ENCODE data around the gene KNDC1.
"Not testable (repeated sequence)": the region's sequence is repeated elsewhere in the genome, so short reads cannot be mapped to it uniquely, and the experiment has no call there.

- not testable (repeated sequence) for TF ChIP-seq EZH2 (IDR thresholded peaks at IDR 0.05; ENCODE audit: low read length)
- TF ChIP-seq, protein P1, sequence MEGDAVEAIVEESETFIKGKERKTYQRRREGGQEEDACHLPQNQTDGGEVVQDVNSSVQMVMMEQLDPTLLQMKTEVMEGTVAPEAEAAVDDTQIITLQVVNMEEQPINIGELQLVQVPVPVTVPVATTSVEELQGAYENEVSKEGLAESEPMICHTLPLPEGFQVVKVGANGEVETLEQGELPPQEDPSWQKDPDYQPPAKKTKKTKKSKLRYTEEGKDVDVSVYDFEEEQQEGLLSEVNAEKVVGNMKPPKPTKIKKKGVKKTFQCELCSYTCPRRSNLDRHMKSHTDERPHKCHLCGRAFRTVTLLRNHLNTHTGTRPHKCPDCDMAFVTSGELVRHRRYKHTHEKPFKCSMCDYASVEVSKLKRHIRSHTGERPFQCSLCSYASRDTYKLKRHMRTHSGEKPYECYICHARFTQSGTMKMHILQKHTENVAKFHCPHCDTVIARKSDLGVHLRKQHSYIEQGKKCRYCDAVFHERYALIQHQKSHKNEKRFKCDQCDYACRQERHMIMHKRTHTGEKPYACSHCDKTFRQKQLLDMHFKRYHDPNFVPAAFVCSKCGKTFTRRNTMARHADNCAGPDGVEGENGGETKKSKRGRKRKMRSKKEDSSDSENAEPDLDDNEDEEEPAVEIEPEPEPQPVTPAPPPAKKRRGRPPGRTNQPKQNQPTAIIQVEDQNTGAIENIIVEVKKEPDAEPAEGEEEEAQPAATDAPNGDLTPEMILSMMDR (optimal IDR thresholded peaks at IDR 0.05 in 1 of 3, IDR thresholded peaks at IDR 0.05 in 1 of 3, conservative IDR thresholded peaks at IDR 0.05 in 1 of 3; ENCODE audit: extremely low read depth in 1 of 3, insufficient read depth in 2 of 3, low read length in 3 of 3): not testable (repeated sequence)
Observed at GRCh38 chr10:133234796-133235195, 74.8 kb downstream of the KNDC1 start.
